HG03135 (cell line): ENCODE results near the gene ENOPH1.

Experiments
- ATAC-seq: cut with Tn5 transposase; IDR thresholded peaks from one replicate; pipeline ENCODE4 v1.9.1; 2021; ENCODE audit warnings: mild to moderate bottlenecking, moderate library complexity; ENCODE audit not compliant: unreplicated experiment

ENOPH1 gene

DNA sequence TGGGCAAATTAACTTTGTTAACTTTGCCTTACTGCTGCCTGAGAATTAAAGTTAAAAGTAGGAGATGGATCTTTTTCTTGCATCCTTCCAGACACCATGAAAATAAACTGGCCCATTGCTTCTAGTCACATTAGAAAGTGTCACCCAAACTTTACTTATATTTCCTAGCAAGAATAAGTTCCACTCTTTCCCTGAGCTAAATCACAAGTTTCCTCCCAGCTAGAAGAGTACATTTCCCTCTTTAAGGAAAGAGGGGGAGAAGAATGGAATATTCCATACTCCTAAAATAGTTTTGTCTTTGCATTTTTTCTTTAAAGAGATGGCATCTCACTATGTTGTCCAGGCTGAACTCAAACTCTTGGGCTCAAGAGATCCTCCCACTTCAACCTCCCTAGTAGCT lies 77.6 kb downstream of the ENOPH1 start:
- no peak for ATAC-seq

DNA sequence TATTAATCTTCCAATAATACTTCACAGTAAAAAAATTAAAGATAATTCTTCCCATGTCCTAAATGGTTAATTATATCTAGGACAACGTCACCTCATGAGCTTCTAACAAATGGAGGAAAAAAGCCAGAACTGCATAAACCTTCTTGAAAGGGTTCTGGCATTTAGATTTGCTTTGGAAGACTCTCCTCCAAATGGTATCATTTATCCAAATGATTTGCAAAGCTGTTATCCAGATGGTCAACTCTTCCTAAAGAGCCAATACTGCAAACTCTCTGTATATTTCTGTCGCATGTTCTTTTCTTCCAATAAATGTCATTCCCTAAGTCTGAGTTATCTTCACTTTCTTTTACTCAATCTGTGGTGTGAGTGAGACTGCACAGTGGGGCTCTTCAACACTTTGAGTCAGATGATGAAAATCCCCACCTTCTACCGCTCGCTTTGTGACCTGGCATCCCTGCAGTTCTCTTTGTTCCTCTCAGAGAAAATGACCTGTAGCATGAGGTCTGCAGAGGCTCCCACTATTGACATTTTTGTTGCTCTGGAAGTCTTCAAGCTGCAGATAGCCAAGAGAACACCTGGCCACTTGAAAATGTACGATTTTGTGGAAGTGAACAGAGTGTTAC lies 78.5 kb downstream of the ENOPH1 start:
- no peak for ATAC-seq

DNA sequence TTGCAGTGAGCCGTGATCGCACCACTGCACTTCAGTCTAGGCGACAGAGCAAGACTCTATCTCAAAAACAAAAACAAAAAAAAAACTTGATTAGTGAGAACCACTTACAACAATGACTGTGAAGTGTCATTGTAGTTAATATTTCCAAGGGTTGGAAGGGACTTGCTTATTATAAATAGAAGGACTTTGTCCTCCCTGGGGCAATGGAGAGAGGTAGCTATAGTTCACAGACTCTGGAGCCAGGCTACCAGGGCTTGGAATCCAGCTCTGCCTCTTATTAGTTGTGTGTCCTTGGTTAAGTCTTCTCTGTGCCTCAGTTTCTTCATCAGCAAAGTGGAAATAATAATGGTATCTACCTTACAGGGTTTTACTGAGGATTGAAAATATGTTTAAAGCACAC lies 79.8 kb downstream of the ENOPH1 start:
- no peak for ATAC-seq
